KBM-7 (cell line): ENCODE measurements around the gene PLEKHO2.

Experiments used
- DNase-seq: peaks from one replicate; pipeline ENCODE4 v3.0.0-alpha.2; 2015
- in situ Hi-C: fragments of 300-500 bp; cut with MboI; formaldehyde crosslinking; loops from 2 replicates; pipeline ENCODE4 v1.14.3; 2020; ENCODE audit warnings: low sequenced_read_pairs, low pct_unique_long_range_greater_than_20kb, mixed read lengths

Gene PLEKHO2

GRCh38 chr15:64850778-64851502, 9.2 kb downstream of the PLEKHO2 start:
- DNase-seq = no peak
- in situ Hi-C loops = no loop called here

GRCh38 chr15:64851503-64851840, 9.8 kb downstream of the PLEKHO2 start:
- in situ Hi-C loops = no loop called here
- DNase-seq = peak; percentile 56

- in situ Hi-C loops = no loop called here
- DNase-seq = no peak
Observed at GRCh38 chr15:64854041-64854440, 12.3 kb downstream of the PLEKHO2 start.

- in situ Hi-C loops = no loop called here
- DNase-seq = no peak
Observed at GRCh38 chr15:64854526-64854925, 12.8 kb downstream of the PLEKHO2 start.

GRCh38 chr15:64855205-64855975, 13.7 kb downstream of the PLEKHO2 start:
- in situ Hi-C loops = no loop called here
- DNase-seq = no peak

- DNase-seq = no peak
Observed at GRCh38 chr15:64856429-64857145, 14.9 kb downstream of the PLEKHO2 start.

GRCh38 chr15:64857421-64857820, 15.7 kb downstream of the PLEKHO2 start:
- in situ Hi-C loops = no loop called here
- DNase-seq = no peak

More at GRCh38 chr15:64856429-64857145, 14.9 kb downstream of the PLEKHO2 start:
- in situ Hi-C loops = no loop called here

- in situ Hi-C loops = no loop called here
- DNase-seq = peak; percentile 38
Observed at GRCh38 chr15:64858021-64858575, 16.4 kb downstream of the PLEKHO2 start.

GRCh38 chr15:64859226-64859625, 17.5 kb downstream of the PLEKHO2 start:
- in situ Hi-C loops = no loop called here

GRCh38 chr15:64861331-64861730, 19.6 kb downstream of the PLEKHO2 start:
- DNase-seq = no peak
- in situ Hi-C loops = no loop called here

More at GRCh38 chr15:64859226-64859625, 17.5 kb downstream of the PLEKHO2 start:
- DNase-seq = no peak

- DNase-seq = no peak
Observed at GRCh38 chr15:64861960-64862359, 20.2 kb downstream of the PLEKHO2 start.

GRCh38 chr15:64862408-64862807, 20.7 kb downstream of the PLEKHO2 start:
- in situ Hi-C loops = no loop called here
- no peak for DNase-seq

More at GRCh38 chr15:64861960-64862359, 20.2 kb downstream of the PLEKHO2 start:
- in situ Hi-C loops = no loop called here

- no peak for DNase-seq
- in situ Hi-C loops = no loop called here
Observed at GRCh38 chr15:64864068-64864467, 22.4 kb downstream of the PLEKHO2 start.

GRCh38 chr15:64865126-64865997, 23.6 kb downstream of the PLEKHO2 start:
- DNase-seq = no peak
- in situ Hi-C loops = no loop called here

- in situ Hi-C loops = no loop called here
Observed at GRCh38 chr15:64865998-64866520, 24.3 kb downstream of the PLEKHO2 start.

GRCh38 chr15:64869501-64869900, 27.8 kb downstream of the PLEKHO2 start:
- DNase-seq = no peak
- in situ Hi-C loops = no loop called here

More at GRCh38 chr15:64865998-64866520, 24.3 kb downstream of the PLEKHO2 start:
- DNase-seq = no peak

GRCh38 chr15:64870353-64870752, 28.6 kb downstream of the PLEKHO2 start:
- DNase-seq = no peak
- in situ Hi-C loops = no loop called here

GRCh38 chr15:64875641-64876223, 34.0 kb downstream of the PLEKHO2 start:
- DNase-seq = no peak
- in situ Hi-C loops = no loop called here
